Mucosa of rectum (tissue), 2 donors: ENCODE measurements around the gene PSMD14.

Experiments
- H3K27ac ChIP-seq, 2 donors: one replicate each; pipeline ENCODE4 v1.7.0; 2013; ENCODE audit warnings: inconsistent platforms in 2 of 2, low read depth in 2 of 2, low read length in 2 of 2
- H3K27me3 ChIP-seq, 2 donors: one replicate each; pipeline ENCODE4 v1.7.0; 2013; ENCODE audit warnings: low read length in 2 of 2; ENCODE audit not compliant: control insufficient read depth in 2 of 2, insufficient read depth in 2 of 2
- H3K36me3 ChIP-seq, 2 donors: one replicate each; pipeline ENCODE4 v1.7.0; 2013; ENCODE audit warnings: low read length in 2 of 2; ENCODE audit not compliant: control insufficient read depth in 2 of 2, insufficient read depth in 2 of 2
- H3K4me1 ChIP-seq, 2 donors: one replicate each; pipeline ENCODE4 v1.7.0; 2013; ENCODE audit warnings: low read length in 2 of 2, mild to moderate bottlenecking in 1 of 2; ENCODE audit not compliant: control insufficient read depth in 2 of 2, insufficient read depth in 2 of 2
- H3K4me3 ChIP-seq, 2 donors: one replicate each; pipeline ENCODE4 v1.7.0; 2013; ENCODE audit warnings: low read length in 2 of 2
- H3K9ac ChIP-seq, 2 donors: one replicate each; pipeline ENCODE4 v1.7.0; 2013; ENCODE audit warnings: low read length in 2 of 2, low read depth in 1 of 2, mild to moderate bottlenecking in 1 of 2
- H3K9me3 ChIP-seq, 2 donors: one replicate each; pipeline ENCODE4 v1.7.0; 2013; ENCODE audit warnings: low read length in 2 of 2; ENCODE audit not compliant: control insufficient read depth in 2 of 2
- donor health status: healthy.
- donor health status: Normal muscosa, but diverticular disease.

PSMD14 gene

DNA sequence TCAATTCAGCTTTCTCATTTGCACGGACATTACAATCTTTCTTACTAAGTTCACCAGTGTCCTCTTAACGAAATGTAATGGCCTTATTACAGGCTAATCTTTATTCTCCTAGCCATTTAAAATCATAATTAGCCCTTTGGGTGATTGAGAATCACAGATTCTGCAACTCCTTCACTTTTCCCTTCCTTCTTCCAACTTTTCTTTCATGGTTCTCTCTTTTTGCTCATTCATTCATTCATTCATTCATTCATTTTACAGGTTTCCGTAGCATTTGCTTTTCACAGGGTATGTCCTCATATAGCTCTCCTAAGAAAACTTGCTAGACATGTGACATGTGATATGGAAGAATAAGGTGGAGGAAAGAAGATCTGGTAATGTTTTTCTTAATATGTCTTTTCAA lies 123.9 kb downstream of the PSMD14 start:
- H3K4me3 ChIP-seq = no peak overlapping the region
- H3K9ac ChIP-seq = no peak overlapping the region
- no peaks in the 10 kb centered on the region for H3K36me3 ChIP-seq
- peaks cover 21 to 26% of the 10 kb centered on the region in 2 donors for H3K27me3 ChIP-seq
- no peaks in the 10 kb centered on the region for H3K4me1 ChIP-seq
- H3K27ac ChIP-seq = no peak overlapping the region
- H3K9me3 ChIP-seq = no peaks in the 10 kb centered on the region

DNA sequence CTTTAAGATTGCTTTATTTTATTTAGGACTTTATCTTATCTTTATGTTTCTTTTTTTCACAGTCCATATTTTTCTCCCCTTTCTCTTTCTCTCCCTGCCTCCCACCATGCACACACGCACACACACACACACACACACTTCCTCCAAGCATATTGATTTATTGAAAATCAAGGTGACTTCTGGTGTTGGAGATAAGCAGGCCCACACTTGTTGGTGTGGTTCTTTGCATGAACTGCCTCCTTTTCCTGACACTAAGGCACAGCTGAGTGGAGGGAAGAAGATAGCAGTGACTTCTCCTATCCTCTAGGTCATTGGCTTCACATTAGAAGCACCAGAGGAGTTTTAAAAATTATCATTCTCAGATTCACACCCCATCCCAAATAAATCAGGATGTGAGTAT lies 125.9 kb downstream of the PSMD14 start:
- Histone ChIP-seq H3K36me3 (no peaks in the 10 kb centered on the region), H3K9me3 (no peaks in the 10 kb centered on the region), H3K27ac (no peak overlapping the region), H3K9ac (no peak overlapping the region), H3K4me1 (no peaks in the 10 kb centered on the region), H3K27me3 (peaks cover 3 to 13% of the 10 kb centered on the region in 2 donors), H3K4me3 (no peak overlapping the region)

DNA sequence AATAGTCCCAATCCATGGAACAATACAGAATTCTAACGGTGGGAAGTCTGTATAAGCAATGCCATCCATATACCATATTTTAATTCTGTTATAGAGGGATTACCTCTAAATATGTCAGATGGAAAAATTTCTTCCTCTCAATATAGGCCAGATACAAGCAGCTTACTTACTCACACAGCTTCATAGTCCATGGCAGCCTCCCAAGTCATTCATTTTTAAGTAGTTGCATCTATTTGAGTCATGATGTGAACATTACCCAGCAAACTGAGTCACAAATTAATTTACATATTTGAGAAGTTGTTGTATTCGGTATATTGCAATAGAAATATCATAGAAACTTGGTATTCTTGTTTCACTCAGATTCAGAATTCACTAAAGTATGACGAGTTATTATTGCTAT lies 128.2 kb downstream of the PSMD14 start:
- Histone ChIP-seq H3K4me3 (no peak overlapping the region), H3K36me3 (no peaks in the 10 kb centered on the region), H3K27ac (no peak overlapping the region), H3K9ac (no peak overlapping the region), H3K9me3 (no peaks in the 10 kb centered on the region), H3K4me1 (no peaks in the 10 kb centered on the region), H3K27me3 (peaks cover 3% of the 10 kb centered on the region in 2 donors)

DNA sequence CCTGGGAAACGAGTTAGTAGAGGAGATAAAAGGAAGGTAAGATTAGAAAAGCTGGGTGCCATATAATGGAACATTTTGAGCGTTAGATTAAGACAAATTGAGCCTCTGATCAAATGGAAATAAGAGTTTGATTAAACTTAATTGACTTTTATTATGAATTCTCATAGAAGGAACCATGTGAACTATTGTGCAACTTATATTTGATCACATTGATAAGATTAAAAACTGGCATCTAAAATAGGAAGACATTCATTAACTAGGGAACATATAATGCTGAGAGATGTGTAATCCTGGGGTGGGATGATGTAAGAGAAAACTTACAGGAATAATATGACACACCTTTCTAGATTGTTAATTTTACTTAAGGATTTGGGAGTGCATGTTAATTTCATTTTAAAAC lies 130.4 kb downstream of the PSMD14 start:
- Histone ChIP-seq H3K27me3 (peaks cover 0 to 3% of the 10 kb centered on the region in 2 donors), H3K27ac (no peak overlapping the region), H3K36me3 (no peaks in the 10 kb centered on the region), H3K9ac (no peak overlapping the region), H3K9me3 (no peaks in the 10 kb centered on the region), H3K4me1 (no peaks in the 10 kb centered on the region), H3K4me3 (no peak overlapping the region)

DNA sequence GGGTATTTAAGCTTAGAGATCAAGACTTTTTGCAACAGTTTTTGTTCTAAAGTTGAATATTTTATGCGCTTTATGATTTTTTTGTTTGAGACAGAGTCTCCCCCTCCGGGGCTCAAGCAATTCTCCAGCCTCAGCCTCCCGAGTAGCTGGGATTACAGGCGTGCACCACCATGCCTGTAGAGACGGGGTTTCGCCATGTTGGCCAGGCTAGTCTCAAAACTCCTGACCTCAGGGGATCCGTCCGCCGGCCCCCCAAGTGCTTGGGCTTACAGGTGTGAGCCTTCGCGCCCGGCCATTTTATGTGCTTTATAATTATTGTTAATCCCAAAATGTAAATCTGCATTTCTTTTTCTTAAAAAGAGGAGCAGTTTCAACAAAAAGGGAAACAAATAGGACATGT lies 136.9 kb downstream of the PSMD14 start:
- H3K27ac ChIP-seq = no peak overlapping the region
- H3K4me3 ChIP-seq = no peak overlapping the region
- no peaks in the 10 kb centered on the region for H3K9me3 ChIP-seq
- H3K9ac ChIP-seq = no peak overlapping the region
- no peaks in the 10 kb centered on the region for H3K36me3 ChIP-seq
- no peaks in the 10 kb centered on the region for H3K4me1 ChIP-seq
- H3K27me3 ChIP-seq = peaks cover 0 to 5% of the 10 kb centered on the region in 2 donors

DNA sequence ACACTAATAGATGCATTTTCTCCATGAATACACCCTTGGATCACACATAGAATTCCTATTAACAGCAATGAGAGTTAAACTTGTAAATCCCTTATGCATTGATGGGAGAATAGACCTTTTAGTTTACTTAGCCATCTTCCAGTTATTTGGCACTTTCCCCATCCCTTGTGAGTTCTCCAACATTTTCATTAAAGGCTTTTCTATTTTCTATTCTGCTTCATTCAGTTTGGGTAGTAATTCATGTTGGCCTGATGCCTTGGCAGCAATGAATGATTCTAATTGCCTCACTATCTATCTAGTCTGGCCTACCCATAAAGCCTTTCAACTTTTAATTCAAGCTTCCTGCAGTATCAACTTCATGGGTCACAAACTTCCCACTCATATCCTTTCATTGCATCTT lies 140.2 kb downstream of the PSMD14 start:
- H3K36me3 ChIP-seq = no peaks in the 10 kb centered on the region
- no peak overlapping the region for H3K9ac ChIP-seq
- H3K9me3 ChIP-seq = no peaks in the 10 kb centered on the region
- no peak overlapping the region for H3K4me3 ChIP-seq
- H3K4me1 ChIP-seq = no peaks in the 10 kb centered on the region
- H3K27me3 ChIP-seq = peaks cover 0 to 5% of the 10 kb centered on the region in 2 donors
- no peak overlapping the region for H3K27ac ChIP-seq
